SH-SY5Y (cell line): ENCODE results near the gene MPI.

Experiments used
- GATA2 ChIP-seq: IDR thresholded peaks from 2 replicates; pipeline ENCODE4 v1.6.1; 2011; ENCODE audit warnings: mild to moderate bottlenecking, low read depth, low read length
- GATA3 ChIP-seq: IDR thresholded peaks from 2 replicates; pipeline ENCODE4 v1.6.1; 2011; ENCODE audit warnings: low read depth, mild to moderate bottlenecking, low read length, moderate library complexity

GRCh38 chr15:74888716-74889115 lies 1.1 kb upstream of the MPI start:
- TF ChIP-seq GATA3 (no peak), GATA2 (no peak)
